ENCODE measurements around the gene CCDC179. TPM values are rescaled to one million over a fixed set of nuclear protein-coding genes. Genes with fewer than 3 reads are reported as not detected.

The CCDC179 gene
- total RNA-seq, 1 donor from 2014 or later = not detected

Other genes with a start within 250 kb of the CCDC179 start
- gene FANCF, start 234.7 kb downstream of the CCDC179 start, total RNA-seq = 12.5 TPM
- gene GAS2, start 193.9 kb downstream of the CCDC179 start, total RNA-seq = 42.8 TPM
- 1.0 TPM for gene SVIP, start 30.7 kb downstream of the CCDC179 start, total RNA-seq

Measured in skeletal muscle tissue (tissue), 1 donor.